Measurements from ENCODE around the gene MAP3K14. TPM values are rescaled to one million over a fixed set of nuclear protein-coding genes. Genes with fewer than 3 reads are reported as not detected.

Gene MAP3K14
- total and polyA plus RNA-seq, 11 donors: 9.0 to 21.9 (median 11.4) TPM

- peak within 1 kb of the TSS; percentile 27 to 75 (median 64) for H3K4me3 ChIP-seq
- peak in 3 of 4 donors; percentile 30 to 43 (median 40) for ATAC-seq
- H3K27me3 ChIP-seq: no peaks in the 10 kb centered on the region
- TF ChIP-seq POLR2A (IDR thresholded peaks at IDR 0.05) (no peak), CTCF (IDR thresholded peaks at IDR 0.05) (no peak)
- peak; percentile 60 to 84 (median 70) for DNase-seq
- peaks cover 0 to 39% (median 34%) of the 10 kb centered on the region in 9 donors for H3K36me3 ChIP-seq
- H3K4me1 ChIP-seq: peaks cover 0 to 41% (median 28%) of the 10 kb centered on the region in 12 donors
- H3K9me3 ChIP-seq: no peaks in the 10 kb centered on the region
- intact Hi-C loops (cut with DNase I): loop anchor here in 4 of 10 donors (2.0 to 5.0 kb wide), 4 partner anchors 15 to 50 kb away; partner anchors contain the start of gene FMNL1 (in 2 of the 4)
- 5 to 14% (median 6%) methylated on average over 22 to 68 of the region's 68 CpGs for WGBS, 4 donors
- H3K27ac ChIP-seq: peak within 1 kb of the TSS in 10 of 12 donors; percentile 24 to 87 (median 70)
These were observed 55.0 kb downstream of the MAP3K14 start, which contains the start of gene SPATA32 for GRCh38 chr17:45261577-45262515. SPATA32 (minus strand) TSS chr17:45262094; CDS start chr17:45262016, 78 bp downstream.

- DNase-seq: peak in 4 of 5 donors; percentile 60 to 87 (median 76)
- Histone ChIP-seq H3K4me1 (peaks cover 0 to 35% (median 27%) of the 10 kb centered on the region in 12 donors), H3K27ac (peak overlapping the region in 9 of 12 donors; percentile 15 to 87 (median 73))
These were observed 56.5 kb downstream of the MAP3K14 start for GRCh38 chr17:45260204-45260783.

DNA sequence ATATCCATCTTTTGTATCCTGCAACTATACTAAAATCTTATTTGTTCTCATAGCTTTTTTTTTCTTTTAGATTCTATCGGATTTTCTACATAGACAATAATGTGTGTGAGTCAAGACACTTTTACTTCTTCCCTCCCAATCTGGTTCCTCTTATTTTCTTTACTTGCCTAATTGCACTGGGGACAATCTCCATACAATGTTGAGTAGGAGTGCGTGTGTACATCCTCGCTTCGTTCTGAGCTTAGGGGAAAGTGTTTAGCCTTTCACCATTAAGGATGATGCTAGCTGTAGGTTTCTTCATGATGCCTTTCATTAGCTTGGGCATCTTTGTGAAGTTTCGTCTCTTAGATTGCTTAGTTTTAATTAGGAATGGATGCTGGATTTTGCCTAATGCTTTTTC, 57.8 kb downstream of the MAP3K14 start:
- no peaks in the 10 kb centered on the region for H3K9me3 ChIP-seq
- peaks cover 0 to 11% (median 6%) of the 10 kb centered on the region in 9 donors for H3K36me3 ChIP-seq
- H3K27me3 ChIP-seq: no peaks in the 10 kb centered on the region
- no peak overlapping the region for H3K4me3 ChIP-seq
- WGBS, 4 donors: 52 to 73% (median 67%) methylated on average over 4 to 5 of the region's 5 CpGs
- intact Hi-C loops (cut with DNase I): no loop called here
- peaks cover 0 to 35% (median 27%) of the 10 kb centered on the region in 12 donors for H3K4me1 ChIP-seq
- TF ChIP-seq CTCF (IDR thresholded peaks at IDR 0.05) (no peak), POLR2A (IDR thresholded peaks at IDR 0.05) (no peak)
- no peak for DNase-seq
- H3K27ac ChIP-seq: no peak overlapping the region
- ATAC-seq: no peak

More at GRCh38 chr17:45260204-45260783, 56.5 kb downstream of the MAP3K14 start:
- Histone ChIP-seq H3K4me3 (no peak overlapping the region), H3K36me3 (peaks cover 0 to 24% (median 20%) of the 10 kb centered on the region in 9 donors), H3K9me3 (no peaks in the 10 kb centered on the region), H3K27me3 (no peaks in the 10 kb centered on the region)
- peak; percentile 80 to 91 (median 86) for ATAC-seq
- WGBS, 4 donors: 63 to 78% (median 64%) methylated on average over 7 of the region's 7 CpGs
- intact Hi-C loops (cut with DNase I): loop anchor here in 4 of 10 donors (2.0 to 5.0 kb wide), 4 partner anchors 13 to 52 kb away; partner anchors contain the start of gene FMNL1 (in 2 of the 4)
- TF ChIP-seq CTCF (IDR thresholded peaks at IDR 0.05) (no peak), POLR2A (IDR thresholded peaks at IDR 0.05) (no peak)
